Aorta (tissue), 5 donors: ENCODE data around the gene NDUFAF7. TPM values are rescaled to one million over a fixed set of nuclear protein-coding genes. Genes with fewer than 3 reads are reported as not detected.
"Not testable (repeated sequence)": the region's sequence is repeated elsewhere in the genome, so short reads cannot be mapped to it uniquely, and the experiment has no call there.

ENCODE experiments used
- ATAC-seq: fragments of 200-7000 bp; cut with Tn5 transposase; one replicate; pipeline ENCODE4 v1.9.1; 2022; ENCODE audit warnings: moderate library complexity; ENCODE audit not compliant: low FRiP score
- DNase-seq, 2 donors: peaks; one replicate each; pipeline ENCODE4 v3.0.0-alpha.2; 2020
- H3K27ac ChIP-seq, 2 donors: one replicate each; pipeline ENCODE4 v1.5.1; 2013; ENCODE audit warnings: low read length in 2 of 2, mild to moderate bottlenecking in 2 of 2, moderate library complexity in 2 of 2, control low read depth in 1 of 2, inconsistent platforms in 1 of 2, low read depth in 1 of 2
- H3K27me3 ChIP-seq, 2 donors: one replicate each; pipeline ENCODE4 v1.6.1; 2013; ENCODE audit warnings: control low read depth in 1 of 2, low read length in 1 of 2, mild to moderate bottlenecking in 1 of 2, moderate library complexity in 1 of 2; ENCODE audit not compliant: insufficient read depth in 2 of 2, control insufficient read depth in 1 of 2
- H3K36me3 ChIP-seq, 2 donors: one replicate each; pipeline ENCODE4 v1.6.1; 2013; ENCODE audit warnings: control low read depth in 1 of 2, low read length in 1 of 2, mild to moderate bottlenecking in 1 of 2; ENCODE audit not compliant: insufficient read depth in 2 of 2, control insufficient read depth in 1 of 2
- H3K4me1 ChIP-seq, 2 donors: one replicate each; pipeline ENCODE4 v1.6.1; 2013; ENCODE audit warnings: low read length in 2 of 2, control low read depth in 1 of 2, mild to moderate bottlenecking in 1 of 2, moderate library complexity in 1 of 2; ENCODE audit not compliant: insufficient read depth in 2 of 2, control insufficient read depth in 1 of 2
- H3K4me3 ChIP-seq, 2 donors: one replicate each; pipeline ENCODE4 v1.5.1; 2013; ENCODE audit warnings: low read length in 2 of 2, control low read depth in 1 of 2, mild to moderate bottlenecking in 1 of 2
- H3K9me3 ChIP-seq: one replicate; pipeline ENCODE4 v1.6.1; 2013; ENCODE audit warnings: mild to moderate bottlenecking, low read length; ENCODE audit not compliant: control insufficient read depth
- WGBS, 2 donors: extraction: QIAGEN DNeasy Blood & Tissue Kit; methylation state at CpG; one replicate each; pipeline ENCODE4 v1.1.7; 2013; 5-methylcytosine and 5-hydroxymethylcytosine counted together
- intact Hi-C, 2 donors: fragments of 100-400 bp; cut with DNase I; formaldehyde crosslinking; loops; one replicate each; pipeline versions ENCODE4 v1.14.2 to v1.15.0; 2022
- polyA plus RNA-seq, 2 donors: library from polyadenylated mRNA; stranded (reverse); fragments of 200-250 nt; gene quantifications; one replicate each; pipeline ENCODE4 v1.2.3, GENCODE V29; 2013
- total RNA-seq, 2 donors: library from RNA; stranded (reverse); fragmentation: NEBNext Ultra II Directional; extraction: Animal tissue kit (Norgen Biotek cat#: 25700); gene quantifications; one replicate each; pipeline ENCODE4 v1.2.1, GENCODE V29; 2021
- donor health status: healthy with polysubstance abuse.
- donor health status: Bipolar disorder and iron deficiency.
- donor health status: DM: no; HTN: no; CAD: no.
- donor health status: DM: no; HTN: no; CAD: no.
- donor health status: DM: yes; HTN: yes; CAD: no.

Gene NDUFAF7
- total and polyA plus RNA-seq, 4 donors = 7.5 to 23.9 (median 17.8) TPM

- WGBS, 2 donors = 86 to 87% methylated on average over 1 of the region's 1 CpG
Observed at GRCh38 chr2:37281916-37282315, 50.5 kb downstream of the NDUFAF7 start.

GRCh38 chr2:37282746-37283145, 51.3 kb downstream of the NDUFAF7 start:
- Histone ChIP-seq H3K9me3 (no peaks in the 10 kb centered on the region), H3K27me3 (no peaks in the 10 kb centered on the region), H3K36me3 (no peaks in the 10 kb centered on the region), H3K4me3 (no peak overlapping the region), H3K27ac (peak overlapping the region; percentile 26 to 67), H3K4me1 (peaks cover 0 to 6% of the 10 kb centered on the region in 2 donors)
- WGBS, 2 donors = 41 to 51% methylated on average over 2 of the region's 2 CpGs
- intact Hi-C loops = no loop called here
- ATAC-seq (no peak), DNase-seq (no peak)

More at GRCh38 chr2:37281916-37282315, 50.5 kb downstream of the NDUFAF7 start:
- Histone ChIP-seq H3K27ac (no peak overlapping the region), H3K36me3 (no peaks in the 10 kb centered on the region), H3K27me3 (no peaks in the 10 kb centered on the region), H3K4me1 (peaks cover 0 to 6% of the 10 kb centered on the region in 2 donors), H3K4me3 (no peak overlapping the region), H3K9me3 (no peaks in the 10 kb centered on the region)
- ATAC-seq (no peak), DNase-seq (no peak)
- intact Hi-C loops = no loop called here

DNA sequence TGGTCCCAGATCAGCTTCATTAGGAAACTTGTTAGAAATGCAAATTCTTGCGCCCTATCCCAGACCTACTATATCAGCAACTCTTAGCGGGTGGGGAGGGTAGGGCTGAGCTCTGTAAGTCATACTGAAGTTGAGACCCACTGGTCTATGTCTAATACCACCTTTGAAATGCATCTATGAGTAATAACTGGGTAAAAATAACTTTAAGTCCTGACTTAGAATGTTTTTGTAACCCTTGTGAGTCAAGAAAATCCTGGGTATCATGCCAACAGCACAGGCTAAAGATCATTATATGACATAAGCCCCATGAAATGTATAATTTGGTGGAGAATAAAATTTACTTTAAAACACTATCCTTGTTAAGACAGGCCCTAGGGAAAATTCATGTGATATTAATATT, 51.7 kb downstream of the NDUFAF7 start:
- ATAC-seq (no peak), DNase-seq (no peak)
- H3K27ac ChIP-seq = peak overlapping the region; percentile 26 to 67
- H3K36me3 ChIP-seq = no peaks in the 10 kb centered on the region
- H3K4me1 ChIP-seq = peaks cover 0 to 6% of the 10 kb centered on the region in 2 donors
- no peaks in the 10 kb centered on the region for H3K27me3 ChIP-seq
- WGBS, 2 donors = 11 to 29% methylated on average over 2 of the region's 2 CpGs
- intact Hi-C loops = no loop called here
- H3K4me3 ChIP-seq = no peak overlapping the region
- no peaks in the 10 kb centered on the region for H3K9me3 ChIP-seq

GRCh38 chr2:37284381-37284780, 52.9 kb downstream of the NDUFAF7 start:
- intact Hi-C loops = no loop called here
- H3K4me3 ChIP-seq = no peak overlapping the region
- ATAC-seq = no peak
- no peak for DNase-seq
- no peak overlapping the region for H3K27ac ChIP-seq
- no peaks in the 10 kb centered on the region for H3K36me3 ChIP-seq
- H3K27me3 ChIP-seq = no peaks in the 10 kb centered on the region
- peaks cover 0 to 6% of the 10 kb centered on the region in 2 donors for H3K4me1 ChIP-seq
- H3K9me3 ChIP-seq = no peaks in the 10 kb centered on the region

DNA sequence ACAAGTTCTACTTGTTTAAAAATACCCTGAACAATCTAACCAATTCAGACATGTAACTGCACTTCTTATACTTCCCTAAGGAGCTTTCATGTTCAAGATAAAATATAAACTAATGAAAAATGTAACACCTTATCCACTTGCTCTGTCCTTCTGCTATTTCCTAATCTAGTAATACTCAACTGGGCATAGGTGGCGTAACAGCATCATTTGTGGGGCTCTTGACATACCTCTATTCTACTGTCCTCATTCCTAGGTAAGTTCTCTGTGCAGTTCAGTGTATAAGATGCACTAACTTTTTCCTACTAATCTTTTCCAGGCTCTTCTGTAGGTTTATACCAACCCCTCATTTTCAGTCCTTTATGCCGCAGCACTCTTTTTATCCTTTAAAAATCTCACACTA, 56.5 kb downstream of the NDUFAF7 start:
- Histone ChIP-seq H3K4me1 (peaks cover 0 to 2% of the 10 kb centered on the region in 2 donors), H3K9me3 (no peaks in the 10 kb centered on the region), H3K27ac (no peak overlapping the region), H3K4me3 (no peak overlapping the region), H3K27me3 (no peaks in the 10 kb centered on the region), H3K36me3 (peaks cover 0 to 3% of the 10 kb centered on the region in 2 donors)
- intact Hi-C loops = no loop called here
- ATAC-seq (no peak), DNase-seq (no peak)
- 94 to 99% methylated on average over 2 of the region's 2 CpGs for WGBS, 2 donors

DNA sequence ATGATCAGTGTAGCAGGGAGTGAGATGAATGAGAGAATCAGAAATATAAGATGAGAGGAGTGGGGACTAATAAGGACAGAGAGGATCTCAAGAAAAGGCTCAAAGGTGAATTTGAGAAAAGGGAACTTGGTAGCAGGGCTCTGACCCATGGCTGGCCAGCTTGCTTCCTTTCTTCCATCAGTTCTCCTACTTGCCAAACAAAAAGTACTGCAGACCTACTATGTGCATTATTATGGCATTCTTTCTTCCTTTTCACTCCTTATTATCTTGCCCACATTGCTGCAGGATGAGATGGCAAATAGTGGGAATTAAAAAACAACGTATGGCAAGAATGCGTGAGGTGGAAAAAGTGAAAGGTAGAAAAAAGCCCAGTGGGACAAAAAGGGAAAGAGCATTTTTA, 60.2 kb downstream of the NDUFAF7 start:
- DNase-seq = no peak
- WGBS, 2 donors = 85 to 87% methylated on average over 2 of the region's 2 CpGs
- intact Hi-C loops = no loop called here
- Histone ChIP-seq H3K36me3 (peaks cover 0 to 3% of the 10 kb centered on the region in 2 donors), H3K9me3 (no peaks in the 10 kb centered on the region), H3K4me1 (no peaks in the 10 kb centered on the region), H3K27me3 (no peaks in the 10 kb centered on the region), H3K4me3 (no peak overlapping the region), H3K27ac (no peak overlapping the region)
- no peak for ATAC-seq

GRCh38 chr2:37294858-37295257, 63.4 kb downstream of the NDUFAF7 start:
- H3K27me3 ChIP-seq, ATAC-seq, H3K36me3 ChIP-seq, H3K4me3 ChIP-seq, intact Hi-C loops, H3K27ac ChIP-seq, DNase-seq, H3K9me3 ChIP-seq, H3K4me1 ChIP-seq: not testable (repeated sequence)
- WGBS, 2 donors = 96 to 100% methylated on average over 2 of the region's 2 CpGs

DNA sequence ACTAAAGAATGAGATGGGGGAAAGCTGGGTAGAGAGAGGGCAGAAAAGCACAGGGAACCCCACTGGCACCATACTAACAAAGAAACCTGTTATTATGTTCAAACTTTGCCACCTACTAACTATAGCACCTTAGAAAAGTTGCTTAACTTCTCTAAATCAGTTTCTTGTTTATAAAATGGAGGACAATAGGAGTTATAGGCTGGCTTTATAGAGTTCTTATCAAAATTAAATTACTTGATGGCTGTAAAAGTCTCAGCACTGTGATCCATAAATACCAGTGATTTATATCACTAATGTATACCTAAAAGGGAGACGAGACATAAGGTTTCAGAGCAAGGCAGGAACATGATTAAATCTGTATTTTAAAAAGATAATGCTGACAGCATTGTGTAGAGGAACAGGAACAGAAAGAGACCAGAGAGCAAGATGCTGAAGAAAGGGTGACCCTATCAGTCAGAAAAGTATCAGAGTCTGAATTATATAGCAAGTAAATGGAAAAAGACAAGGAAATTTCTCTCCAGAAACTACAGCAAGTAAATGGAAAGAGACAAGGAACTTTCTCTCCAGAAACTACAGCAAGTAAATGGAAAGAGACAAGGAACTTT, 64.1 kb downstream of the NDUFAF7 start:
- WGBS, 2 donors = 66 to 81% methylated on average over 1 of the region's 1 CpG
- no peak for DNase-seq
- H3K27me3 ChIP-seq = no peaks in the 10 kb centered on the region
- H3K9me3 ChIP-seq = no peaks in the 10 kb centered on the region
- H3K36me3 ChIP-seq = peaks cover 0 to 3% of the 10 kb centered on the region in 2 donors
- no peak overlapping the region for H3K27ac ChIP-seq
- H3K4me3 ChIP-seq = no peak overlapping the region
- no peak for ATAC-seq
- H3K4me1 ChIP-seq = no peaks in the 10 kb centered on the region
- intact Hi-C loops = no loop called here

GRCh38 chr2:37297632-37298031, 66.2 kb downstream of the NDUFAF7 start:
- Histone ChIP-seq H3K36me3 (peaks cover 0 to 1% of the 10 kb centered on the region in 2 donors), H3K9me3 (no peaks in the 10 kb centered on the region), H3K4me3 (no peak overlapping the region), H3K27ac (no peak overlapping the region), H3K27me3 (no peaks in the 10 kb centered on the region), H3K4me1 (peaks cover 0 to 4% of the 10 kb centered on the region in 2 donors)
- DNase-seq (no peak), ATAC-seq (no peak)
- intact Hi-C loops = no loop called here
